Fibroblast of skin of left quadriceps (primary cell): ENCODE results near the gene CDC25A.
"Not testable (repeated sequence)": the region's sequence is repeated elsewhere in the genome, so short reads cannot be mapped to it uniquely, and the experiment has no call there.

ENCODE experiments used
- DNase-seq, 2 experiments: peaks; one replicate each; pipeline ENCODE4 v3.0.0-alpha.2; 2013; ENCODE audit warnings: low read depth in 2 of 2

Gene CDC25A

DNA sequence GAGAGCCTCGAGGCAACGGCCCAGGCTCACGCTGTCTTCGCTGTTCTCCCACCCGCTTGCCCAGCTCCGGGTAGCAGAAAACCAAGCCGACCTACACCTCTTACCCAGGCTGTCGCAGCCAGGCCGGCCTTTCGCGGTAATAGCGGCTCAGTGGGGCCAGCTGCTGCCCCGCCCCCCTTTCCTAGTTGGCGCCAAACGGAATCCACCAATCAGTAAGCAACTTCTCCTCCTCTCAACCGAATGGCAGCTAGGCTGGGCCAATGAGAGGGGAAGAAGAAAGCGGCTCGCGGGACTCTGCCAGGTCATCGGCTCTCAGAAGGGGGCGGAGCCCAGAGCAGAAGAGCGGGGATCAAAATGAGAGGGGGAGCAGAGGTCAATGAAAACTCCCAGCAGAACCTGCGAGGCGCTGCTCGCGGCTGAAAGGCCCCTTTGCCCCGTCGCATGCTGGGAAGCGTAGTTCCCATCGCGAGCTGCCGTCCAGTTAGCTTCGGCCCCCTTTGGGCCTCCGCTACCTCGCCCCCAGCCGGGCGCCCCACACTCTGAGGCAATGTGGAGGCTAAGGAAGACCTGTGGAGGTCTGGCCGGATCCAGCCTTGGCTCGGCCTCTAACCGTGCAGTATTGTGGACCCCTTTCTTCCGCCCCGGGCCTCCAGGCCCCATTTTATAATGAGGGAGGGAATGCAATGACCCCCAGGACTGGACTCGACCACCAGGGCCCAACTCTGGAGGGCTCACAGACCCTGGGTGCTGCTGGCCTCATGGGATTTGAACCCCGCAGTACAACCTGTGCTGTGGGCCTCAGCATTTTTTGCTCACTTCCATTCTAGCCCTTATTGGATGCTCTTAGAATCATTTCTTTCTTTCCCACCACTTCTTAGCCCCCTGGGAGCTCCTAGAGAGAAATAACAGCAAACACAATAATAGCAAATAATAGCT lies at the start of gene CDC25A:
TSS of gene CDC25A (minus strand) at position 152 of the 936 bp plus-strand sequence. CDS start 470 bp downstream, outside the sequence.
- DNase-seq, result peak; percentile 99

DNA sequence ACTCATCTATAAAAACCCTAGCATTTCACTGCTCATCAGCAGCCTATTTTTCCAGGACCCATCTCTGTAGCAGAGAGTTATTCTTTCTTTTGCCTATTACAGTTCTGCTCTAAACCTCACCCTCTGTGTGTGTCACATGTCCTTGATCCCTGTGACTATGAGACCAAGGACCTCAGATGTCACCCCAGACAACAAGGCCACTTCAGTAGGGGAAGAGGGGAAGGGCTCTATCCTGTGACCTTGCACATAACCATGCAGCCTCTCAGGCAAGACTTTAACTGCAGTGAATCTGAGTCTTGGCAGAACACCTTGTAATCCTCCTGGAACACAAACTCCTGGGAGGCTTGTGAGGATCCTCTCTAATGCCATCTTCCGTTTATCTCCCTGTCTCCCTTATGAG lies 48.3 kb upstream of the CDC25A start:
- DNase-seq, result no peak

DNA sequence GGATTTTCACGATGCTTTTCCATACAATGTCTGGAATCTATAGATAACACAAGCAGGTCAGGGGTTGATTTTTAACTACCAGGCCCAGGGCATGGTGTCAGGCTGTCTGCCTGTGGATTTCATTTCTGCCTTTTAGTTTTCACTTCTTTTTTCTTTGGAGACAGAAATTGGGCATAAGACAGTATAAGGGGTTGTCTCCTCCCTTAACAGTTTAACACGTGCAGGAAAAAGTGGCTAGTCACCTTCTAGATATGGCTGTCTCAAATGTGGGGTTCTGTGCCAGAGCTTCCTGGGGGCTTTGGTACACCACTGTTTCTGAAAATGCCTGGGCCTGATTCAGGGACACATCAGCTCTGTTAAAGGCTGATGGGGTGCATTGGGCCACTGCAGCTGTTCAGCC lies 45.3 kb upstream of the CDC25A start:
- no peak for DNase-seq

DNA sequence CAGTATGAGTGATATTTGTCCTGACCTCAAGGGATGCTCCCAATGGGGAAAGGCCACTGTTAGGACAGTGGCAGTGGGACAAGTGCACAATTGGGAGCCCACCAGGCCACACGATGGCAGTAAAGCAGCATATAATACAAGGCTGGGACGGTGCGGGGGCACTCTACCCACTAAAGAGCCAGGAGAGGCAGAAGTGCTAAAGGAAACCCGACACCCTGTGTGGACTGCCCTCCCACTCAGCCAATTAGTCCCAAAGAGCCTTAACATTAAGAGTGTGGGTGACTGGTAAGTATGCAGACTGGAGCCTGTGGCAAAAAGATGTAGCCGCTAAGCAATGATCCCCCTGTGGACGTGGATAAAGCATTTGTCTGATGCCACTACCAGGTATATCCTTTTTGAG lies 44.5 kb upstream of the CDC25A start:
- DNase-seq, result peak; percentile 37 to 42

DNA sequence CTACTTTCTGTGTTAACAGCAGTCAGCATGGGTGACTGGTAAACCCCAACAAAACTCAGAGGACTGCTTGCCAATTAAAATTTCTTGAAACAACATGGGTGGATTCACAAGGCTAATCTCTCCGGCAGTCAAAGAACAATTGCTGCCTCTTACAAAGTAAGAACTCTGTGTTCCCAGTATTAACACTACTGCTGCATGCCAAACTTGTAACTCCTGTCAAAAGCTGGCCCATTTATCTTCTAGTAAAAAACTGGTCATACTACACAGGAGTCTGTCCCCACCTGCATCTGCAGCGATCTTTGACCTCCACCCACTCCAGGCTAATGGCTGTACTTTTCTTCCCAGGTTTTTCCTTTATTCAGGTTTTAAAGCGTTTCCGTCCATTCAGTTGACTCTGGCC lies 44.0 kb upstream of the CDC25A start:
- no peak for DNase-seq

DNA sequence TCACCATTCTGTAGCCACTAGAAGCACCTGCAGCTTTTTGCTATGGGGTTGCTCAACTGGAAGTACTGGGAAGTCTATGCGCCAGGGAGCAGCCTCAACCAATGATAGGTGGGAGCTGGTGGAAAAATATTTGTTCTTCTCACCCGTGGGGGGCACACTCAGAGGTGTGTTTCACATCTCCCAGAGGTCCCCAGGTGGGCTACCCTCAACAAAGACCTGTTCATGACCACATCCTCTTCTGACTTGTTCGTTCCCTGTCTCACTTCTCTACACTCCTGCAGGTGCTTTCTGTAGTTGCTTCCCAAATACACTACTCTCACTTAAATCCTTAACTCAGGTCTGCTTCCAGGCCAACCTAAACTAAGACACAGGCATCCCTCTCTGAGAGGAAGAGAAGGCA lies 38.7 kb upstream of the CDC25A start:
- no peak for DNase-seq

DNA sequence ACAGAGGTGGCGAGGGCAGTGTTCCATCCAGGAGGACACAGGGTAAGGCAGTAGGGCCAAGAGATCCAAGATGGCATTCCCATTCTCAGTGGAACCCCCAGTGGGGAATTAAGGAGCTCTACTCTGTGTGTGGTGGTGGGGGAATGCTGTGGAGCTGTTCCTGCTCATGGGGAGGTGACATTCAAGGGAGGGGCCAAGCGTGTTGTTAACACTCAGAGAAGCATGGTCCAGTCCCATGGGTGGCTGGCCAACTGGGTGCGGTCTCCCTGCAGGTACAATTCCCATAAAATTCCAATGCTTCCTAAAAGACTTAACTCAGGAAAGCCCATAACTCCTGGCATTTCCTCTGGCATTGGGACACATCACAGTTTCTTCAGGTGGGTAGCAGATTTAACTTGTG lies 37.4 kb upstream of the CDC25A start:
- no peak for DNase-seq

DNA sequence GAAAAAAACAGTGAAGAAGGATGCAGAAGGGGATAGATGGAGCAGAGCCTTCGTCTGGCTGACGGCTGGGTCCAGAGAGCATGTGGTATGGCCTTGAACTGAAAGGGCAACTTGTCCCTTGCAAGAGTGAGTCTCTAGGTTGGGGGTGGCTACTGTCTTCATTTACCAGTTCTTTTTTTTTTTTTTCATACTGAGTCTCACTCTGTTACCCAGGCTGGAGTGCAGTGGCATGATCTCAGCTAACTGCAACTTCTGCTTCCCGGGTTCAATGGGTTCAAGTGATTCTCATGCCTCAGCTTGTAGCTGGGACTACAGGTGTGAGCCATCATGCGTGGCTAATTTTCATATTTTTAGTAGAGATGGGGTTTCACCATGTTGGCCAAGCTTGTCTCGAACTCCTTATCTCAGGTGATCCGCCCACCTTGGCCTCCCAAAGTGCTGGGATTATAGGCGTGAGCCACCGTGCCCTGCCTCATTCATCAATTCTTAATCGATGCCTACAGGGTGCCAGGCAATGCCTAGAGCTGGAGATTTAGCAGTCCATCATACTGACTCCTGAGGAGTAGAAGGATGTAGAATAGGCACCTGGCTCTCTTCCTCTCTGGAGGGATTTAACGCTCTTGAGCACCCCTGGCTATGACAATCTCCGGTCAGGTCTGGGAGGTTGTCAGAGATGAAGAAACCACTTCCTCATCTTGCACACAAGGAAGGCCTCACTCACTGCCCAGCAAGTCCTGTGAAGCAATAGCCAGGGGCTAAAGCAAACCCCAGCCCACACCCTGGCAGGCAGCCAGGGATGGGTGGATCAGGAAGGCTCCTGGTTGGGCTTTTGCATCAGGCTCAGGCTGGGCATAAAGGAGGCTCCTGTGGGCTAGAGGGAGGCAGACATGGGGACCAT lies 34.6 kb upstream of the CDC25A start, which contains the start of gene CAMP:
TSS of gene CAMP (plus strand) at position 880 of the 898 bp plus-strand sequence. CDS start at position 897, 17 bp downstream.
- no peak for DNase-seq

DNA sequence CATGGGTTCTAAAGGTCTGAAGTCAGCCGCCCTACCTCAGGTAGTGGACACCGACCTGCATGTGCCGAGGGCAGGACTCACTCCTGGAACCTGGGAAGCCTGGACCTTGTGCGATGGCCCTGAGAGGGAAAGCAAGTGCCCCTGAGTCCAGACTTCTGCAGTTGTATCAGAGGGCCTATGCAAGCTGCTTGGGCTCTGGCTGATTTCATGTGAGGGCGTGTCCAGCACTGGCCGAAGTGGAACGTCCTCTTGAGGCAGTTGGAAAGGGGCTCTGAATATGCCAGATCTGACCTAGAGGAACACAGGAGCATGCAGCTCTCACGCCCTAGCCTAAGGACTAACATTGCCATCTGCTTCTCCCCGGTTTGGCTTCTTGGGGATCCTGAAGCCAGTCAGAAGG lies 32.5 kb upstream of the CDC25A start:
- DNase-seq, result no peak

DNA sequence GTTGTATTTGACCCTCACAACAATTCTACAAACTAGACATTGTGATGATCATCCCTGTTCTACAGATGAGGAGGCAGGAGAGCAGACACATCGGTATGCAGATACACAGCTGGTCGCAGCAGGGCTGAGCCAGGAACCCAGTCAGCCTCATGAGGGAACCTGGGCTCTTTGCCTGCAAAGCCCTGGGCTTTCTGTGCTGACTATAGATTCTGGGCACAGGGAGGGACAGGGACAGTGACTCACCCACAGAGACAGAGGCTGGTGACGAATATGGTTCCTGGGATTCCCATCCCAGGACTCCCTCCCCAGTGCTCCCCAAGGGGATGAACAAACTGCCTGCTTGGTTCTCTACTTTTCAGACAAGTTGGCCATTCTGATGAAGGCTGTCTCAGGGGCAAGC lies 31.3 kb upstream of the CDC25A start:
- DNase-seq, result no peak

DNA sequence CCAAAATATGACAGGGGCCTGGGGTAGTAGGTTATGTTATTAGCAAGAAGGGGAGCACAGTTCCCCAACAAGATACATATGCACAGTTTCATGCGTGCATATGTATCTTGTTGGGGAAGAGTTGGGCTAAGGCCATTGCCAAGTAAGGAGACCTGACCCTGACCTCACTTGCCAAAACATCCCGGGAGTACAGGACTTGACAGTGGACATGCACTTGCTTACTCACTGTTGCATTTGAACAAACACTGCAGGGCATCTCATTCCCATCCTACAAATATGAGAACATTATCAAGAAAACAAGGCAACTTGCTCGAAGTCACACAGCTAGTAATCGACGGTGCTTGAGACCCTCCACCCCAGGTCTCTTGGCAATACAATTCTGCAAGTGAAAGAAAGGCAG lies 30.3 kb upstream of the CDC25A start:
- DNase-seq, result no peak

DNA sequence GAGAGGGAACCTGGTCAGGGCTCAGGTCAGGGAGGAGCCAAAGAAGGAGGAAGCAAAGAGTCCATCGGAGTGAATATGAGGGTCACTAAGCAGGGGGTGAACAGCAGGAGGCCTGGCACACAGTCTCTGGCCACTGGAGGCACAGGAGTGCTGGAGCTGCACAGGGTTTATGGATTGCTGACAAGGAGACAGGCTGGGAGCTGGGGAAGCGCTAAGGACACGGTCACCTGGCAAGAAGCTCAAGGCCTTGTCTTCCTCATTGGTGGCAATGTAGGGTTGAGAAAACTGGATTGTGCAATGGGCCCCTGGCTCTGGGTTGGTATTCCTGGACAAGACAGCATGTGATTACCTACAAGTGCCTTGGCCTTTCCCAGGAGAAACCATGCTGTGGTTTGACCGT lies 29.2 kb upstream of the CDC25A start:
- no peak for DNase-seq

DNA sequence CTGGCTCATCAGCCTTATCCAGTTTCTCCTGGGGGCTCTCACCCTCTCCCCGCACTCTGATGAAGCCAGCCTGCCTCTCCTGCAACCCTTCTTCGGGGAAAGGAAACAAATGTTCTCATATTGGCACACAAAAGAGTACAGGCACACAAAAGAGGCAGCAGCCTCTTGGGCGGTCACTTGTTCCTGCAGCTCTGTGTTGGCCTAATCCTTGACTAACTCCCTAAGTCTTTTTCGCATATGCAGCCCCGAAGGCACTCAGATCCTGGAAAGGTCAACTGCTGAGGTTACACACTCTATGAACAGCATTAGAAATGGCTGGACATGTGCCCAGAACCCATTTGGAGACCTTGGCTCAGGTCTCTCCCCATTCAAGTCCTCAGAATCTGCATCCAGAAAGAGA lies 27.7 kb upstream of the CDC25A start:
- no peak for DNase-seq

DNA sequence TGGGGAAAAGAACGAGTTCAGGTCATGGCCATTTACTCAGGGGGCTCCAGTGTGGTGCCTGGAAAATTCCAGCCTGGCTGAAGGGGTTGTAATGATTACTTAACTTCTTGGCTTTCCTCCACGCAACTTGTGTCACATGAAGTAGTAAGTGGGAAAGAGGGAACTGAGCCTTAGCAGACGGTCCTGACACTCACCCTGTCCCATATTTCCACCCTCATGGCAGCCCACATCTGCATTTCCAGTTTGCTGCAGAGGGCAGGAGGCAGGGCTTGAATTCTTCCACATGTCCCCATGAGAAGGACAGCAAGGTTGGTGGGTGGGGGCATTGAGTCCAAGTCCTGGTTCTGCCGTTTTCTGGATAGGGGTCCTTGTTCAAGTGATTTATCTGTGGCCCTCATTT lies 27.2 kb upstream of the CDC25A start:
- no peak for DNase-seq

DNA sequence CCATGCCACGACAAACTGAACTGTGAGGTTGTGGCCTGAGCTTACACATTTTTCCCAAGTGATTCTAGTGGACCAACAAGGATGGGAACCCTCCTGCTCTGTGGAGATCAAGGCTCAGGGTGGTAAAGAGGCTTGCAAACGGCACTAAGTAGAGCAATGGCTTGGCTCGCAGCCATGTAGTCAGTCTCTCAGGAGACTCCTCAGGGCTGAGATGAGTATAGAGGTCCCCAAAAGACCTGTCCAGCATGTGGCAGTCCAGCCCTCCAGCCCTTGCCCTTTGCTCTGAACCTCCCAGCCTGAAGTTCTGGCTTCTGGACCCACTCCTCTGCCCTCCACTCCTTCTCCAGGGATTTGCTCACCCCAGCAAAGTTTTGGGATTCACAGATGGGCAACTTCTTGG lies 26.8 kb upstream of the CDC25A start:
- DNase-seq, result no peak

DNA sequence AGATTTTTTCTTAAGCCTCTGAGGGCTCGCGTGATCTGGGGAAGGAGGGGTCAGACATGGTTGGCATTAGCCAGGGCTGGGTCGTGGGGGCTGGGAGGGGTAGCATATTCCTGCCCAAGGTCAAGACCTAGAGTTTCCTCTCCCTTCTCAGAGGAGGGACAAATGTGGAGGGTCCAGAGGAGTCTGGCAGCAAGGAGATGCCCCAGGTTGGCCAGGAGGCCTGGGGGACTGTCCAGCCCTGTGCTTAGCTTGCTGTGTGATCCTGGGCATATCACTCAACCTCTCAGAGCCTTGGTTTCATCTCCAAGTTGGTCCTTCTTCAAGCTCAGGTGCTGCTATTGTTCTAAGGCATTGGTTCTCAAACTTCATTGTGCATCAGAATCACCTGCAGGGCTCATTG lies 26.0 kb upstream of the CDC25A start:
- no peak for DNase-seq

DNA sequence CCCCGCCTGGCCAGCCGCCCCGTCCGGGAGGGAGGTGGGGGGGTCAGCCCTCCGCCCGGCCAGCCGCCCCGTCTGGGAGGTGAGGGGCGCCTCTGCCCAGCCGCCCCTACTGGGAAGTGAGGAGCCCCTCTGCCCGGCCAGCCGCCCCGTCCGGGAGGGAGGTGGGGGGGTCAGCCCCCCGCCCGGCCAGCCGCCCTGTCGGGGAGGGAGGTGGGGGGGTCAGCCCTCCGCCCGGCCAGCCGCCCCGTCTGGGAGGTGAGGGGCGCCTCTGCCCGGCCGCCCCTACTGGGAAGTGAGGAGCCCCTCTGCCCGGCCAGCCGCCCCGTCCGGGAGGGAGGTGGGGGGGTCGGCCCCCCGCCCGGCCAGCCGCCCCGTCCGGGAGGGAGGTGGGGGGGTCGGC lies 23.6 kb upstream of the CDC25A start:
- DNase-seq, result not testable (repeated sequence)

DNA sequence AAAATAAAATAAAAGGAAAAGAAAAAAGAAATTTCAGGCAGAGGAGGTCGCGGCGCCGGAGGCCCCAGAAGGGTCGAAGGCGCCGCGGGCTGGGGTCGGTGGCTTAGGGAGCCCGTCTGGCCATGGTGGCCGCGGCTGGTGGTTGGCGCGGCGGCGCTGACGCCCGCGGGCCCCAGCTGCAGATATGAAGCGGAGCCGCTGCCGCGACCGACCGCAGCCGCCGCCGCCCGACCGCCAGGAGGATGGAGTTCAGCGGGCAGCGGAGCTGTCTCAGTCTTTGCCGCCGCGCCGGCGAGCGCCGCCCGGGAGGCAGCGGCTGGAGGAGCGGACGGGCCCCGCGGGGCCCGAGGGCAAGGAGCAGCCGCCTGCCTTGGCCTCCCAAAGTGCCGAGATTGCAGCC lies 22.3 kb upstream of the CDC25A start:
- not testable (repeated sequence) for DNase-seq

DNA sequence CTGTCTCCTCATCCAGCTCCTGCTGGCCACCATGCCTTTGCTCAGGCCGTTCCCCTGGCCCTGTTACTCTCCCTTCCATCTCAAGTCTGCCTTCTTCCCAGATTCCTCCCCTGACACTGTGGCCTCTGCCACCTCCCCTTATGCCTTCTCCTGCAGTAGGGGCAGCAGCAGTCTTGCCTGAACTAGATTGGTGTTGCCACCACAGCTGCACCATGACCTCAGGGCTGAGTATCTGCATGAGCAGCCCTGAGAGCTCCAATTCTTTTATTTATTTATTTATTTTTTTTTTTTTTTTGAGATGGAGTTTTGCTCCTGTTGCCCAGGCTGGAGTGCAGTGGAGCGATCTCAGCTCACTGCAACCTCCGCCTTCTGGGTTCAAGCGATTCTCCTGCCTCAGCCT lies 21.2 kb upstream of the CDC25A start:
- no peak for DNase-seq

DNA sequence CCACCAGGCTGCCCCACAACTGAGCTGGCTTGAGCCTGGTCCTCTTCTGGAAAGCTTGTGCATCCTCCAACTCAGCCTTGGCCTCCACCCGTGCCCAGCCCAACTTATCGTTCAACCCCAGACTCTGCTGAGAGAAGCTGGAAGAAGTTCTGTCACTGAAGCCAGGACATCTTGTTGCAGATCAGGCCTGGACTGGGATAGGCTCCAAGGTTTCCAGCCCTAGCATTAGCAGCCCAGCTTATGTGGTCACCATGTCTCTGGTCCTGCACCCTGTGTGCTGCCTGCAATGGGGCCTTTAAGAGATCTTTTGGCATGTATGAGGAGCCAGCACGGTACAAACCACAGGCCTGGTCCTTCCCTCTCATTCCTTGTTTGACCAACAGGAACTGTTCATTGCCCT lies 19.9 kb upstream of the CDC25A start:
- DNase-seq, result no peak

DNA sequence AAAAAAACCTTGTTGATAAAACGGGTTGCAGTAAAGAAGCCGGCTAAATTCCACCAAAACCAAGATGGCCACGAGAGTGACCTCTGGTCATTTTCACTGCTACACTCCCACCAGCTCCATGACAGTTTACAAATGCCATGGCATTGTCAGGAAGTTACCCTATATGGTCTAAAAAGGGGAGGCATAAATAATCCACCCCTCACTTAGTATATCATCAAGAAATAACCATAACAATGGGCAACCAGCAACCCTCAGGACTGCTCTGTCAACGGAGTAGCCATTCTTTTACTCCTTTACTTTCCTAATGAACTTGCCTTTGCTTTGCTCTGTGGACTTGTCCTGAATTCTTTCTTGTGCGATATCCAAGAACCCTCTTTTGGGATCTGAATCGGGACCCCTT lies 14.4 kb upstream of the CDC25A start:
- DNase-seq, result no peak

DNA sequence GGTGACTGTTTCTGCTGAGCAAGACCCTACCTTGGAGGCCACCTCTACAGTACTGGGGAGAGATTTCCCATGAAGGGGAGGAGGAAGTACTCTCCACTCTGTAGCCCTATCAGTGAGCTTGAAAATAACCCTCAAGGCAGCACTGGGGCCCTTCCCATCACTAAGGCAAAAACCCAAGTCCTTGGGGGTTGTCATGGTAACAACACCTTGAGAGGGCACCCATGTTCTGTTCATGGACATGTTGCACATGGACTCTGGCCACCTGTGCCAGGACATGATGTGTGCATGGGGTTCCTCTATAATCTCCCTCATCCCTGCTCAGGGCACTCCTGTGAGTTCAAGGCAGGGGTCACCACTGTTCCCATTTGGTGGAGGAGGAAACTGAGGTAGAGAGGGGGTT lies 10.9 kb upstream of the CDC25A start:
- no peak for DNase-seq

DNA sequence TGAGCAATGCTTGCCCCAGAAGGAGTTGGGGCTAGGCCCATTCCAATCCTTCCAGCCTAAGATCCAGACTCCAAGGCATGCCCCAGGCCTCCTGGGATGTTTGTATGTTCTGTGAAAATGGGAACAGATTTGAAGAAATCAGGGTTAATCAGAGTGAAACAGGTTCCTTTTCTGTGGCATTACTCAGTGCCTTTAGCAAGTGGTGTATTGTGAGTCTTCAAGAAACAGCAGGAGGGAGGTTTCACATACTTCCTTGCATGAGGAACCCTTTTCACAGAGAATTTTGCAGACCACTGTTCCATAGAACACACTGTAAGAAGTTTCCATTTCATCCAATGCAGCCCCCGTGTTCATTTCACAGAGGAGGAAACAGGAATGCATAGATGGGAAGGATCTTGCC lies 8.4 kb upstream of the CDC25A start:
- no peak for DNase-seq
